HCT116 (cell line): ENCODE measurements around the gene HYCC2. TPM values are rescaled to one million over a fixed set of nuclear protein-coding genes. Genes with fewer than 3 reads are reported as not detected.

Experiments
- ATAC-seq: fragments of 200-7000 bp; cut with Tn5 transposase; 2 replicates; pipeline ENCODE4 v1.9.1; 2020; ENCODE audit warnings: mild to moderate bottlenecking, moderate library complexity
- BruUV-seq: library from RNA; stranded (reverse); fragments of 400-500 nt; replicated peaks from 2 replicates; lab custom pipeline; 2021; lab: Mats Ljungman, UMichigan
- CTCF ChIA-PET: fragments of 300-600 bp; sonication (Branson Sonifier 250); formaldehyde crosslinking; loops from one replicate; lab custom pipeline; 2021; ENCODE audit warnings: antibody characterized with exemption; lab: Charles Lee
- POLR2A ChIA-PET: fragments of 300-600, 350-600 bp; sonication (Branson Sonifier 250); formaldehyde crosslinking; loops from one replicate; lab custom pipeline; 2021; ENCODE audit warnings: antibody characterized with exemption; lab: Charles Lee
- RAD21 ChIA-PET, 2 experiments: fragments of 300-600 bp; sonication (Branson Sonifier 250); formaldehyde crosslinking; loops; one replicate each; lab custom pipeline; 2023; ENCODE audit warnings: low total read pairs in 2 of 2; ENCODE audit not compliant: uncharacterized antibody in 2 of 2, unreplicated experiment in 2 of 2, low non-redundant PET in 1 of 2; lab: Charles Lee
- DNase-seq: peaks from one replicate; pipeline ENCODE4 v3.0.0-alpha.2; 2010; ENCODE audit warnings: low read depth, low spot score
- H2AFZ ChIP-seq: fragments of 200-600 bp; shearing (Covaris generic), sonication (generic); 2 replicates; pipeline ENCODE4 v1.6.1; 2017; ENCODE audit warnings: low read depth, mixed run types, mixed read lengths, antibody characterized with exemption, low read length; ENCODE audit not compliant: poor library complexity, severe bottlenecking
- H3K27ac ChIP-seq: 2 replicates; pipeline ENCODE4 v1.5.1; 2012; ENCODE audit warnings: low read depth, low read length
- H3K27me3 ChIP-seq: fragments of 200-600 bp; sonication (generic); 2 replicates; pipeline ENCODE4 v1.6.1; 2016; ENCODE audit warnings: mixed run types, low read length, mixed read lengths; ENCODE audit not compliant: insufficient read depth
- H3K36me3 ChIP-seq, 2 experiments: fragments of 200-500 bp in 1 of 2; fragments of 200-600 bp in 1 of 2; sonication (Bioruptor generic) in 1 of 2; sonication (generic) in 1 of 2; 2 replicates each; pipeline versions ENCODE4 v1.5.1 to v1.6.1; 2014 to 2016; ENCODE audit warnings: low read length in 2 of 2, inconsistent platforms in 1 of 2, mixed read lengths in 1 of 2, mixed run types in 1 of 2; ENCODE audit not compliant: insufficient read depth in 2 of 2, control insufficient read depth in 1 of 2
- H3K4me1 ChIP-seq, 2 experiments: fragments of 200-600 bp in 1 of 2; sonication (generic) in 1 of 2; 2 replicates each; pipeline versions ENCODE4 v1.5.1 to v1.6.1; 2012 to 2017; ENCODE audit warnings: low read length in 2 of 2, inconsistent platforms in 1 of 2, mild to moderate bottlenecking in 1 of 2, mixed read lengths in 1 of 2, mixed run types in 1 of 2, moderate library complexity in 1 of 2; ENCODE audit not compliant: insufficient read depth in 2 of 2, control insufficient read depth in 1 of 2
- H3K4me2 ChIP-seq: fragments of 200-600 bp; sonication (generic); 2 replicates; pipeline ENCODE4 v1.6.1; 2017; ENCODE audit warnings: mixed run types, low read length, mixed read lengths
- H3K4me3 ChIP-seq, 2 experiments: fragments of 200-600 bp in 1 of 2; sonication (generic) in 1 of 2; replicated peaks in 1 of 2; 2 replicates each; pipeline ENCODE4 v1.5.1; 2011 to 2016; ENCODE audit warnings: low read length in 2 of 2, control low read depth in 1 of 2, low read depth in 1 of 2, mild to moderate bottlenecking in 1 of 2, mixed read lengths in 1 of 2, mixed run types in 1 of 2
- H3K79me2 ChIP-seq: fragments of 200-600 bp; sonication (generic); 2 replicates; pipeline ENCODE4 v1.6.1; 2017; ENCODE audit warnings: mild to moderate bottlenecking, mixed run types, low read length, moderate library complexity, mixed read lengths; ENCODE audit not compliant: insufficient read depth
- H3K9ac ChIP-seq: fragments of 200-600 bp; sonication (generic); 2 replicates; pipeline ENCODE4 v1.6.1; 2016; ENCODE audit warnings: low read length, mixed read lengths
- H3K9me2 ChIP-seq: fragments of 200-600 bp; sonication (generic), shearing (Covaris generic); 2 replicates; pipeline ENCODE4 v1.6.1; 2017; ENCODE audit warnings: mixed run types, mild to moderate bottlenecking, moderate library complexity; ENCODE audit not compliant: insufficient read depth
- H3K9me3 ChIP-seq, 2 experiments: fragments of 200-500 bp in 1 of 2; fragments of 200-600 bp in 1 of 2; sonication (Bioruptor generic) in 1 of 2; sonication (generic) in 1 of 2; 2 replicates each; pipeline ENCODE4 v1.6.1; 2014 to 2017; ENCODE audit warnings: low read length in 2 of 2, mixed read lengths in 2 of 2, inconsistent platforms in 1 of 2, low read depth in 1 of 2, mild to moderate bottlenecking in 1 of 2, mixed run types in 1 of 2, moderate library complexity in 1 of 2; ENCODE audit not compliant: control insufficient read depth in 1 of 2, insufficient read depth in 1 of 2
- H4K20me1 ChIP-seq: fragments of 200-600 bp; sonication (generic), shearing (Covaris generic); 2 replicates; pipeline ENCODE4 v1.6.1; 2017; ENCODE audit warnings: mixed run types, mild to moderate bottlenecking, moderate library complexity; ENCODE audit not compliant: insufficient read depth
- CBX3 ChIP-seq: IDR thresholded peaks from 2 replicates; pipeline ENCODE4 v1.6.1; 2012; ENCODE audit warnings: low read depth
- CEBPB ChIP-seq: IDR thresholded peaks from 2 replicates; pipeline ENCODE4 v1.6.1; 2012; ENCODE audit warnings: low read depth
- CTCF ChIP-seq, 3 experiments: fragments of 200-600 bp in 1 of 3; sonication (generic) in 1 of 3; IDR thresholded peaks in 2 of 3; conservative IDR thresholded peaks in 1 of 3; 2 replicates each; pipeline ENCODE4 v1.5.1; 2012 to 2017; ENCODE audit warnings: low read depth in 2 of 3, low read length in 2 of 3, antibody characterized with exemption in 1 of 3, borderline replicate concordance in 1 of 3, control low read depth in 1 of 3, mild to moderate bottlenecking in 1 of 3, mixed read lengths in 1 of 3, mixed run types in 1 of 3, moderate library complexity in 1 of 3; ENCODE audit not compliant: insufficient read depth in 1 of 3
- EGR1 ChIP-seq: IDR thresholded peaks from 2 replicates; pipeline ENCODE4 v1.6.1; 2012; ENCODE audit warnings: low read depth
- FOSL1 ChIP-seq: IDR thresholded peaks from 2 replicates; pipeline ENCODE4 v1.6.1; 2012; ENCODE audit warnings: low read depth
- JUND ChIP-seq: IDR thresholded peaks from 2 replicates; pipeline ENCODE4 v1.6.1; 2012
- POLR2AphosphoS5 ChIP-seq: IDR thresholded peaks from 2 replicates; pipeline ENCODE4 v1.6.1; 2011; ENCODE audit warnings: mild to moderate bottlenecking, low read depth, low read length, moderate library complexity
- SIN3A ChIP-seq: IDR thresholded peaks from 2 replicates; pipeline ENCODE4 v1.6.1; 2012; ENCODE audit warnings: low read depth
- SP1 ChIP-seq: IDR thresholded peaks from 2 replicates; pipeline ENCODE4 v1.6.1; 2012; ENCODE audit warnings: low read depth
- SRF ChIP-seq: IDR thresholded peaks from 2 replicates; pipeline ENCODE4 v1.6.1; 2012; ENCODE audit warnings: low read depth
- ZNF274 ChIP-seq: fragments of 200-500 bp; sonication (Bioruptor generic); IDR thresholded peaks from 2 replicates; pipeline ENCODE4 v1.6.1; 2014; ENCODE audit warnings: mild to moderate bottlenecking, low read depth, low read length, inconsistent platforms
- intact Hi-C: fragments of 100-400 bp; cut with micrococcal nuclease; formaldehyde crosslinking; loops from 2 replicates; pipeline ENCODE4 v1.10.0; 2022
- total RNA-seq: library from RNA; stranded (reverse); gene quantifications from one replicate; pipeline ENCODE4 v1.2.1, GENCODE V29; 2021; ENCODE audit not compliant: unreplicated experiment
- TF ChIP-seq, protein P1 (sequence below): IDR thresholded peaks from 2 replicates; pipeline ENCODE4 v1.6.1; 2012
- TF ChIP-seq, protein P2 (sequence below): IDR thresholded peaks from 2 replicates; pipeline ENCODE4 v1.6.1; 2012

The HYCC2 gene
- total RNA-seq, 1 experiment from 2014 or later, result 9.9 TPM

DNA sequence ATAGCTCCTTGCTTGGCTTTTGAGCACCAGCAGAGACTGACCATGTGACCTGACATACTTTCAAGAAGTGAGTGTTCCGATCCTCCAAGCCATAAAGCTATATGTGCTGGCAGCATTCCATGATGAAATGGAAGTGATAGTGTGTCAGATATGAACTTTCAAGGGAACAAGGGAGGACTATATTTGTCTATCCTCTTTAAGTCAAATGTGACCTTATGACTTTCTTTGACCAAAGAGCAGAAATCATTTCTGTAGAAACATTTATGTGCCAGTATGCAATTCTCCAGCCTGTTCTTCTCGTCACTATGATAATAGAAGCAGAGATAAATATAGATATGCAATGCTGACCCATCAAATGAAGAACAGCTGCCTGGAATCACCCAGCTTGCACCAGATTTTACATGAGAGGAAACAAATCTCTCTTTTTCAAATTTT lies 14.4 kb downstream of the HYCC2 start (continued):
- TF ChIP-seq POLR2AphosphoS5, result no peak
- no peak for TF ChIP-seq SP1
- TF ChIP-seq CTCF (IDR thresholded peaks at IDR 0.05 in 2 of 3, conservative IDR thresholded peaks at IDR 0.05 in 1 of 3; ENCODE audit: borderline replicate concordance in 1 of 3, insufficient read depth in 1 of 3, low read depth in 2 of 3, low read length in 2 of 3), result no peak
- no peak for TF ChIP-seq ZNF274
- no peak for TF ChIP-seq SIN3A
- TF ChIP-seq, protein P1, sequence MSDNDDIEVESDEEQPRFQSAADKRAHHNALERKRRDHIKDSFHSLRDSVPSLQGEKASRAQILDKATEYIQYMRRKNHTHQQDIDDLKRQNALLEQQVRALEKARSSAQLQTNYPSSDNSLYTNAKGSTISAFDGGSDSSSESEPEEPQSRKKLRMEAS, result no peak
- no peak for TF ChIP-seq CEBPB

DNA sequence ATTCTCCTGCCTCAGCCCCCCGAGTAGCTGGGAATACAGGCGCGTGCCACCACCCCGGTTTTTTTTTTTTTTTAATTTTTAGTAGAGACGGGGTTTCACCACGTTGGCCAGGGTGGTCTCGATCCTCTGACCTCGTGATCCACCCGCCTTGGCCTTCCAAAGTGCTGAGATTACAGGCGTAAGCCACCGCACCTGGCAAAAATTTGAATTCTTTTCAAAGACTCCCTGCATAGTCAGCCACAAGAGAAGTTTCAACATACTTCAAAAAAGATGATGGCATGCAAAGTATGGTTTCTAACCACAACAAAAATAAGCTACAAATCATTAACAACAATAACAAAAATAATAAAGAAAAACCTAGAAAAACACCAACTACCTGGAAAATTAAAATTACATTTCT lies 22.0 kb downstream of the HYCC2 start:
- TF ChIP-seq, protein P2, sequence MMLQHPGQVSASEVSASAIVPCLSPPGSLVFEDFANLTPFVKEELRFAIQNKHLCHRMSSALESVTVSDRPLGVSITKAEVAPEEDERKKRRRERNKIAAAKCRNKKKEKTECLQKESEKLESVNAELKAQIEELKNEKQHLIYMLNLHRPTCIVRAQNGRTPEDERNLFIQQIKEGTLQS, result no peak
- TF ChIP-seq EGR1, result no peak
- no peak for TF ChIP-seq POLR2AphosphoS5
- no peak for TF ChIP-seq SRF
- no peak for TF ChIP-seq SIN3A
- TF ChIP-seq JUND, result no peak
- TF ChIP-seq CBX3, result no peak
- TF ChIP-seq FOSL1, result no peak
- TF ChIP-seq, protein P1, result no peak
- TF ChIP-seq, all 23 proteins: peak for 0
- CTCF ChIA-PET, result no interaction called here

More for the DNA sequence above, 22.0 kb downstream of the HYCC2 start:
- Histone ChIP-seq H3K4me2 (no peak overlapping the region), H3K9me2 (no peaks in the 10 kb centered on the region), H3K9me3 (no peaks in the 10 kb centered on the region), H3K4me1 (no peaks in the 10 kb centered on the region), H2AFZ (no peak overlapping the region), H3K27me3 (no peaks in the 10 kb centered on the region), H3K27ac (no peak overlapping the region), H4K20me1 (no peaks in the 10 kb centered on the region), H3K9ac (no peak overlapping the region), H3K4me3 (no peak overlapping the region), H3K36me3 (no peaks in the 10 kb centered on the region), H3K79me2 (peaks cover 44% of the 10 kb centered on the region)
- no TSS peak for BruUV-seq
- DNase-seq (no peak), ATAC-seq (no peak)
- RAD21 ChIA-PET, result no interaction called here
- POLR2A ChIA-PET, result no interaction called here
- intact Hi-C loops, result no loop called here
